ENCODE measurements around the gene SNAP47. TPM values are rescaled to one million over a fixed set of nuclear protein-coding genes. Genes with fewer than 3 reads are reported as not detected.
A peak's percentile ranks its signal among the peaks of the same experiment; 100 is the strongest.

The SNAP47 gene
- total RNA-seq, 4 donors from 2014 or later = 23.7 to 63.2 (median 31.2) TPM

DNA sequence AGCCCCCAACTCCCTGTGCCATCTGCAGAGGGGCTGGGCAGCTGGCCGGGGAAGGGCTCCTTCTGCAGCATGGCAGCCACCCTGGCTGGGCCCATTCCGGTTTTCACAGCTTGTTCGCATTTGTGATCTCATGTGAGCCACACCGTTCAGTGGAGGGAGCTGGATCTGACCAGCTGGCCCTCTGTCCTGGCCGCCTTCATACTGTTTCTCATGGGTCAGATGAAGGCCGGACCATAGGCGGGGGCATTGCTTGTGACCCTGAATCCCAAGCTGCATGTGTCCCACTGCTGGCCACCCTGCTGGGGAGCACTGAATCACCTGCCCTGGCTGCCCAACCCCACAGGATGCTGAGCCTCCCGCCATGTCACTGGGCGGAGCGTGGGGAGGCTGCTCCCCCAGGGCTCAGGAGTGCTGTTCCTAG, 43.8 kb downstream of the SNAP47 start:
- ATAC-seq (ENCODE audit: low FRiP score) = no peak
- DNase-seq (ENCODE audit: low spot score) = no peak
- TF ChIP-seq, protein P1, sequence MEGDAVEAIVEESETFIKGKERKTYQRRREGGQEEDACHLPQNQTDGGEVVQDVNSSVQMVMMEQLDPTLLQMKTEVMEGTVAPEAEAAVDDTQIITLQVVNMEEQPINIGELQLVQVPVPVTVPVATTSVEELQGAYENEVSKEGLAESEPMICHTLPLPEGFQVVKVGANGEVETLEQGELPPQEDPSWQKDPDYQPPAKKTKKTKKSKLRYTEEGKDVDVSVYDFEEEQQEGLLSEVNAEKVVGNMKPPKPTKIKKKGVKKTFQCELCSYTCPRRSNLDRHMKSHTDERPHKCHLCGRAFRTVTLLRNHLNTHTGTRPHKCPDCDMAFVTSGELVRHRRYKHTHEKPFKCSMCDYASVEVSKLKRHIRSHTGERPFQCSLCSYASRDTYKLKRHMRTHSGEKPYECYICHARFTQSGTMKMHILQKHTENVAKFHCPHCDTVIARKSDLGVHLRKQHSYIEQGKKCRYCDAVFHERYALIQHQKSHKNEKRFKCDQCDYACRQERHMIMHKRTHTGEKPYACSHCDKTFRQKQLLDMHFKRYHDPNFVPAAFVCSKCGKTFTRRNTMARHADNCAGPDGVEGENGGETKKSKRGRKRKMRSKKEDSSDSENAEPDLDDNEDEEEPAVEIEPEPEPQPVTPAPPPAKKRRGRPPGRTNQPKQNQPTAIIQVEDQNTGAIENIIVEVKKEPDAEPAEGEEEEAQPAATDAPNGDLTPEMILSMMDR (IDR thresholded peaks at IDR 0.05) = no peak

DNA sequence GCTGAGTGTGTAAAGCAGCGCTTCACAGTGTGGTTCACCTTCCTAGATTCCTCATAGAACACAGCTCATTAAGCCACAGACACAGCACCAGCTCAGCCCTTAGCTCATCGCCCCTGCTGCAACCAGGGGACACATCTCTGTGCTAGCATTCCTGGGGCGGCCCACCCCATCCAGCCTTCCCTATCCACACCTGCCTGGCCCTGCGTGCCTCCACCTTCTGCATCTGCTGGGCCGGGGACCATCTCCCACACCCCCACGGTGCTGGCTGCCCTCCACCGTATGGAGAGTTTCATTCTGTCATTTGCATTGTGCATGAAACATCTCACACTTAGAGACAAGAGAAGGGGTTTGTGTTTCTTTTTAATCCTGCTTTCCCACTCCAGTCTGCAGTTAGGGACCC, 44.5 kb downstream of the SNAP47 start:
- ATAC-seq (ENCODE audit: low FRiP score) (no peak), DNase-seq (ENCODE audit: low spot score) (no peak)
- TF ChIP-seq, protein P1 (IDR thresholded peaks at IDR 0.05) = no peak

DNA sequence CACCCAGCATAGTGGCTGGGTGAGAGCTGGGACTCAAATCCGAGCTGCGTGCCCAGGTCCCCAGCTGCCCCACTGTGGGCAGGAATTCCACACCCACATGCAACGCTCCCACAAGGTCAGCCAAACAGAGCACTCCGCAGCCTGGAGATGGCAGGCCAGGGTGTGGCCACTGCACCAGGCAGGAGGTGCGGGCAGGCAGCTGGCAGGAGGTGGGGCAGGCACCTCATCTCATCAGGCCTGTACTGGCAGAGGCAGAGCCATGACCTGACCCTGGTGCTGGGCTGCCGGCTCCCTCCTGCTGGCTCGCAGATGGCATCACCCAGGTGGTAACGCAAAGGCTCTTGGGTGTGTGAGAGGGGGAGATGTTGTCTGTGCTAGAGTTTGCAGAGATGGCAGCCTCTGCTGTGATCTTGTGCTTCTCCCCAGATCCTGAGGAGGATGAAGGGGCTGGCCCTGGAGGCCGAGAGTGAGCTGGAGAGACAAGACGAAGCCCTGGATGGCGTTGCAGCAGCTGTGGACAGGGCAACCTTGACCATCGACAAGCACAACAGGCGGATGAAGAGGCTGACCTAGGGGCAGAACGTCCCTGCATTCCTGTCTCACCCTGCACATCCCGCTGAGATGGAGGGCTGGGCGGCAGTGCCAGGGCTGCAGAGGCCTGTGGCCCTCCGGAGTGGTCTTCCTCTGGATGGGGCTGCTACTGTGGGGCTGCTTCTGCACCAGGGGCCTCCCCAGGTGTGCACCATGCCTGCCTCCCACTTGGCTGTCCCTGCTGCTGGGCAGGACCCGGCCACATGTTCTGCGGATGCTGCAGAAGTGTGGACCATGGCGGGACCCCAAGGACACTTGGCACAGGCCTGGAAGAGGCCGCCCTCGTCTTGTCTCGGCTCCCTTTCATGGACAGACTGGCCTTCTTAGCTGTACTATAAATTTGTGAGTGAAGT, 45.1 kb downstream of the SNAP47 start:
- no peak for ATAC-seq (ENCODE audit: low FRiP score)
- TF ChIP-seq, protein P1 (IDR thresholded peaks at IDR 0.05) = no peak
- DNase-seq (ENCODE audit: low spot score) = peak; percentile 18

DNA sequence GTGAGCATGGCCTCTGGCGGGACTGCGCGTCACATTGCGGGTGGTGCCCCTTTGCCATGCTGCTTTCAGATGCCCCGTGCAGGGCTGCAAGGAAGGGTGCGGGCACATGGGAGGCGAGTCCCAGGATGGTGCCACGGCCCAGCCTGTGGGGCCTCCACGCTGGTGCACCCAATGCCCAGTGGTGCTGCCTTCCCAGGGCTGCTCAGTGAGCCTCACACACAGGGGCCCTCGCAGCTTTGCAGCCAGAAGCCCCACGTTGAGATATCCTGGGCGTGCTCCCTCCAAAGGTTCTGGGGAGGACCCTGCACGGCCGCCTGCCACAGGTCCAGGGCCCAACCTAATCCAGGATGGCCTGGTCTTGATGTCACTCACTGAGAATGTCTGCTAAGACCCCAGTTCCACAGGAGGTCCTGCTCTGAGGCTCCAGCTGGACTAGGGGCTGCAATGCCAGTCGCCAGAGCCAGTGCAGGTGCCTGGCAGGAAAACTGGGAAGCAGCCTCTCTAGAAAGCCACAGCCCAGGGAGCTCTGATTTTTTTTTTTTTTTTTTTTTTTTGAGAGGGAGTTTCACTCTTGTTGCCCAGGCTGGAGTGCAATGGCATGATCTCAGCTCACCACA, 46.2 kb downstream of the SNAP47 start:
- DNase-seq (ENCODE audit: low spot score) (peak; percentile 13), ATAC-seq (ENCODE audit: low FRiP score) (no peak)
- TF ChIP-seq, protein P1 (IDR thresholded peaks at IDR 0.05) = no peak

DNA sequence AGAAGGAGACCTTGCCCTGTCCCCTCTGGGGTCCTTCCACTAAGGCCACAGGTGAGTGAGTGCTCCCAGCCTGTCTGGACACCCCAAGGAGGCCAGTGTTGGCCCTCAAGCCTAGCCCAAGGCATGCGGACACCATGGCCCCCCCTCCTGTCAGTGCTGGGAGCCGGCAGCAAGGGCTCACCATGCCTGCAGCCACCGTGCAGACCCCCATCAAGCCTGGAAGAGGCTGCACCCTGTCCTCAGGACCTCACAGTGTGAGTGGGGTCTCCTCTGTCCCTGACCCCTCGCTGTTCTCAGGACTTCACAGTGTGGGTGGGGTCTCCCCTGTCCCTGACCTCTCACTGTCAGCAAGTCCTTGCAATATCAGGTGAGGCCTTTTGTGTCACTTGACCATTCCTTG, 47.0 kb downstream of the SNAP47 start:
- ATAC-seq (ENCODE audit: low FRiP score) (no peak), DNase-seq (ENCODE audit: low spot score) (no peak)
- TF ChIP-seq, protein P1 (IDR thresholded peaks at IDR 0.05) = no peak

DNA sequence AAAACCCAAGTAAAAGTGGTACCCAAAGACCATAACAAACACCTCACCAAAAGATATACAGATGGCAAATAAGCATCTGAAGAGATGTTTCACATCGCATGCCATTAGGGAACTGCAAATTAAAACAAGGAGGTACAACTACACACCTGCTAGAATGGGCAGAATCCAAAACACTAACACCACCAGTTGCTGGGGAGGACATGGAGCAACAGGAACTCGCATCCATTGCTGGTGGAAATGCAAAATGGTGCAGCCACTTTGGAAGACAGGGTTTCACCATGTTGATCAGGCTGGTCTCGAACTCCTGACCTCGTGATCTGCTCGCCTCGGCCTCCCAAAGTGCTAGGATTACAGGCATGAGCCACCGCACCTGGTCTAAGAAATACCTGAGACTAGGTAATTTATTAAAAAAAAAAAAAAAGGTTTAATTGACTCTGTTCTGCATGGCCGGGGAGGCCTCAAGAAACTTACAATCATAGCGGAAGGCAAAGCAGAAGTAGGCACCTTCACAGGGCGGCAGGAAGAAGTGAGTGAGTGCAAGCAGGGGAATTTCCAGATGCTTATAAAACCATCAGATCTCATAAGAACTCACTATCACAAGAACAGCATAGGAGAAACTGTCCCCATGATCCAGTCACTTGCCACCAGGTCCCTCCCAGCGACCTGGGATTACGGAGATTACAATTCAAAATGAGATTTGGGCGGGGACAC, 50.0 kb downstream of the SNAP47 start:
- TF ChIP-seq, protein P1 (IDR thresholded peaks at IDR 0.05) = no peak
- DNase-seq (ENCODE audit: low spot score) = no peak
- ATAC-seq (ENCODE audit: low FRiP score) = no peak
